Left lung (tissue), 10 donors: ENCODE results near the gene FGF9. TPM values are rescaled to one million over a fixed set of nuclear protein-coding genes. Genes with fewer than 3 reads are reported as not detected.
A peak's percentile ranks its signal among the peaks of the same experiment; 100 is the strongest.

Source experiments
- ATAC-seq: fragments of 200-7000 bp; cut with Tn5 transposase; one replicate; pipeline ENCODE4 v1.9.1; 2020; ENCODE audit warnings: moderate library complexity
- DNase-seq, 4 donors: peaks; one replicate each; pipeline ENCODE4 v3.0.0-alpha.2; 2013 to 2020
- H3K27ac ChIP-seq, 2 donors: fragments of 200-600 bp; sonication (generic) in 1 of 2; one replicate each; pipeline versions ENCODE4 v1.5.0 to v1.8.0; 2020 to 2021
- H3K27me3 ChIP-seq, 2 donors: fragments of 200-600 bp; sonication (generic) in 1 of 2; one replicate each; pipeline versions ENCODE4 v1.5.0 to v1.8.0; 2020 to 2021
- H3K36me3 ChIP-seq, 2 donors: fragments of 200-600 bp; sonication (generic) in 1 of 2; one replicate each; pipeline versions ENCODE4 v1.5.0 to v1.8.0; 2020 to 2021
- H3K4me1 ChIP-seq, 2 donors: fragments of 200-600 bp; one replicate each; pipeline ENCODE4 v1.8.0; 2021
- H3K4me3 ChIP-seq, 2 donors: fragments of 200-600 bp; sonication (generic) in 1 of 2; one replicate each; pipeline versions ENCODE4 v1.5.0 to v1.8.0; 2020 to 2021; ENCODE audit warnings: mild to moderate bottlenecking in 1 of 2
- H3K9me3 ChIP-seq, 2 donors: fragments of 200-600 bp; sonication (generic) in 1 of 2; one replicate each; pipeline versions ENCODE4 v1.5.0 to v1.8.0; 2020 to 2021
- intact Hi-C, 2 donors: fragments of 100-400 bp; cut with DNase I; formaldehyde crosslinking; loops; one replicate each; pipeline versions ENCODE4 v1.11.2 to v1.14.2; 2022
- polyA plus RNA-seq, 6 donors: library from polyadenylated mRNA; unstranded; fragments of 120-200 nt; gene quantifications; one replicate each; pipeline ENCODE4 v1.2.1, GENCODE V29; 2013; ENCODE audit not compliant: insufficient read length in 6 of 6
- total RNA-seq, 2 donors: library from RNA; stranded (reverse); fragmentation: NEBNext Ultra II Directional; extraction: Animal tissue kit (Norgen Biotek cat#: 25700); gene quantifications; one replicate each; pipeline ENCODE4 v1.2.1, GENCODE V29; 2021
- TF ChIP-seq, protein P1 (sequence below), 2 donors: fragments of 200-600 bp; sonication (generic) in 1 of 2; IDR thresholded peaks; one replicate each; pipeline versions ENCODE4 v1.5.0 to v1.8.0; 2021; ENCODE audit warnings: antibody characterized with exemption in 2 of 2
- donor health status: DM: no; HTN: yes; CAD: no.
- donor health status: DM: no; HTN: no; CAD: no.

FGF9 gene
- total and polyA plus RNA-seq, 8 donors, result 1.6 to 35.3 (median 20.0) TPM

DNA sequence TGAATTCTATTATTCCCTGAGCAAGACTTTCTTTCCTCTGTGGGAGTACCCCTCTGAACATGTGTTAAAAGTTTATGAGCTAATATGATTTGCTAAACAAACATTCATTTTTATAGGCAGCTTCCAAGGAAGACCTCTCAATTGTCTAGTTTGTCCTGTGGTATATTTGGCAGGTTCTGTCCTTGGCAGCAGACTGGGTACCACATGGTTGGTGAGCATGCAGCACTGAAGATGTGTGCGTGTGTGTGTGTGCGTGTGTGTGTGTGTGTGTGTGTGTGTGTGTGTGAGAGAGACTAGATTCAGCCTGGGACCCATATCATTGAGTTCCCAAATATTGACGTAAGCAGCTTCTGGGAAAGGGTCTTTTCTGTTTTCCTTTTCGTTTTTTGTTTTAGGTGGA is 24.0 kb downstream of the FGF9 start:
- Histone ChIP-seq H3K4me1 (peaks cover 2 to 4% of the 10 kb centered on the region in 2 donors), H3K27me3 (no peaks in the 10 kb centered on the region), H3K27ac (no peak overlapping the region), H3K9me3 (no peaks in the 10 kb centered on the region), H3K4me3 (no peak overlapping the region), H3K36me3 (no peaks in the 10 kb centered on the region)
- ATAC-seq (no peak), DNase-seq (no peak)
- TF ChIP-seq, protein P1, sequence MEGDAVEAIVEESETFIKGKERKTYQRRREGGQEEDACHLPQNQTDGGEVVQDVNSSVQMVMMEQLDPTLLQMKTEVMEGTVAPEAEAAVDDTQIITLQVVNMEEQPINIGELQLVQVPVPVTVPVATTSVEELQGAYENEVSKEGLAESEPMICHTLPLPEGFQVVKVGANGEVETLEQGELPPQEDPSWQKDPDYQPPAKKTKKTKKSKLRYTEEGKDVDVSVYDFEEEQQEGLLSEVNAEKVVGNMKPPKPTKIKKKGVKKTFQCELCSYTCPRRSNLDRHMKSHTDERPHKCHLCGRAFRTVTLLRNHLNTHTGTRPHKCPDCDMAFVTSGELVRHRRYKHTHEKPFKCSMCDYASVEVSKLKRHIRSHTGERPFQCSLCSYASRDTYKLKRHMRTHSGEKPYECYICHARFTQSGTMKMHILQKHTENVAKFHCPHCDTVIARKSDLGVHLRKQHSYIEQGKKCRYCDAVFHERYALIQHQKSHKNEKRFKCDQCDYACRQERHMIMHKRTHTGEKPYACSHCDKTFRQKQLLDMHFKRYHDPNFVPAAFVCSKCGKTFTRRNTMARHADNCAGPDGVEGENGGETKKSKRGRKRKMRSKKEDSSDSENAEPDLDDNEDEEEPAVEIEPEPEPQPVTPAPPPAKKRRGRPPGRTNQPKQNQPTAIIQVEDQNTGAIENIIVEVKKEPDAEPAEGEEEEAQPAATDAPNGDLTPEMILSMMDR (IDR thresholded peaks at IDR 0.05), result no peak
- intact Hi-C loops, result no loop called here

DNA sequence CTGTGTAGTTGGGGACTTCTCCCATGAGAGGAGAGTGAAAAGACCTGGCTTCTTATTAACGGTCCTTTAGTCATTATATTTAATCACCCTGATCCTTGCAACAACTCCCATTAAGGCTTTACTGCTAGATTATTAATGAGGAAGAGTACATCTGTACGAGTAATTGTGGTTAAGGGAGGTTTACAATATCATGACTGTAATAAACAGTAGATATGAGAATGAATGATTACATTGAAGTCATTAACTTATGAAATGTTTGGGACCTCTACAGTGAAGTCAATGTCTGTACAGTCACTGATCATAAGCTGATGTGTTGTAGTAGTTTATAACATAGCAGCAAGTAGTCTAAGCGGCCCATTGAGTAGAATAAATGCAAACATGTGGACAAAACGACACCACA is 24.7 kb downstream of the FGF9 start:
- intact Hi-C loops, result no loop called here
- Histone ChIP-seq H3K4me3 (no peak overlapping the region), H3K4me1 (peaks cover 2 to 4% of the 10 kb centered on the region in 2 donors), H3K9me3 (no peaks in the 10 kb centered on the region), H3K27ac (no peak overlapping the region), H3K27me3 (no peaks in the 10 kb centered on the region), H3K36me3 (no peaks in the 10 kb centered on the region)
- TF ChIP-seq, protein P1 (IDR thresholded peaks at IDR 0.05), result no peak
- no peak for ATAC-seq
- DNase-seq, result no peak

DNA sequence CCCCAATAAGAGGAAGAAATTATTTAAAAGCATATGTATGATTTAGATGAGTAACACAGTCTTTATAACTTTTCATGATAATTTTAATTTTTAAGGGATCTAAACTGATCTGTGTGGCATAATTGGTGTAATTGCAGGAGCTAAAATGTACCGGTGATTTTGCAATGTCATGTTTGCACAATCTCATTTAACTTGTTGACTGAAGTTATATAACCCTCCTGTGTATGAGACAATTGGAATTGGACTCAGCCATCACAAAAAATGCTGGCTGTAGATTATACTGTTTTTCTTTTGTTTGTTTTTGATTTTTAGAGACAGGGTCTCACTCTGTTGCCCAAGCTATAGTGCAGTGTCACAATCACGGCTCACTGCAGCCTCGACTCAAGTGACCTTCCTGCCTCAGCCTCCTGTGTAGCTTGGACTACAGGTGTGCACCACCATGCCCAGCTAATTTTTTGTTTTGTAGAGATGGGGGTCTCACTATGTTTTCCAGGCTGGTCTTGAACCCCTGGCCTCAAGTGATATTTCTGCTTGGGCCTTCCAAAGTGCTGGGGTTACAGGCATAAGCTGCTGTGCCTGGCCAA is 26.1 kb downstream of the FGF9 start:
- no peaks in the 10 kb centered on the region for H3K36me3 ChIP-seq
- H3K4me3 ChIP-seq, result no peak overlapping the region
- H3K9me3 ChIP-seq, result no peaks in the 10 kb centered on the region
- H3K27me3 ChIP-seq, result no peaks in the 10 kb centered on the region
- no peak overlapping the region for H3K27ac ChIP-seq
- peak; percentile 51 for ATAC-seq
- peaks cover 2 to 4% of the 10 kb centered on the region in 2 donors for H3K4me1 ChIP-seq
- DNase-seq, result no peak
- intact Hi-C loops, result no loop called here
- TF ChIP-seq, protein P1 (IDR thresholded peaks at IDR 0.05), result no peak

DNA sequence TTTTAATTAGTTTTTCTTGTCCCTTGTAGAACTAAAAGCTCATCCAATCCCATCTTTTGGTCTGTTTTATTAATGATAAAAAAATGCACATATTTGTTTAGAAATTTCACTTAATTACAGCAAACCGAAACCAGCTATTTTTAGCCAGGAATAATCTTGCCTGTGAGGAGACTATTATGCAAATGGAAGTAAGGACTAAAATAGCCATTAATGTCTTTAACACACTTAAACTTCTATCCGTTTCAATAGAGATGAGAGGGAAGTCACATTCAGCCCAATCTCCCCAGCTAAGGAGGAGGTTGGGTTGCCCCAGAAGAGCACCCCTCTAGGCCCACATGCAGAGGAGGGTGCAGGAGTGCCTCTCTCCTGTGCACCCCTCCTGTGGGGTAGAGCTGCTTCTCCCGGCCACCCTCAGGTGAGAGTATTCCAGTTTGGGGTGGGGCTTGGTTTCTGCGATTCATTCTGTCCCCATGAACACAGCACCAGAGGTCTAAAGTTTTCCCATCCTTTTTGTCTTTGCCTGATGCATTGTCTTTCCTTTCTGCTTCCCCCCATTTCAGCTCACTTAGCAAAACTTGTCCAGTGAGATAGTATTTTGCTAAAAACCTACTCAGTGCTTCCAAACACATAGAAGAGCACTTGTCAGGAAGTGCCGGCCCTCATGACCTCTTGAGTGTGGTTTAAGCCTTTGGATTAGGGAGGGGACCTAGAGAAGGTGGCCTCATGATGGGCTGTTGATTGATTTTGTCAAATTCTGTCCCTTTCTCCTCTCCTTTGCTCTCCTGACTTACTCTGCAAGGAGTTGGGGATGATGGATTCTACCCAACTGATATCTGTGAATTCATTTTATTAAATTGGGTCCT is 28.2 kb downstream of the FGF9 start:
- TF ChIP-seq, protein P1 (IDR thresholded peaks at IDR 0.05), result no peak
- no peaks in the 10 kb centered on the region for H3K9me3 ChIP-seq
- intact Hi-C loops, result no loop called here
- no peak overlapping the region for H3K27ac ChIP-seq
- DNase-seq (peak in 1 of 4 donors; percentile 39), ATAC-seq (peak; percentile 84)
- no peak overlapping the region for H3K4me3 ChIP-seq
- H3K4me1 ChIP-seq, result peaks cover 2 to 4% of the 10 kb centered on the region in 2 donors
- no peaks in the 10 kb centered on the region for H3K36me3 ChIP-seq
- no peaks in the 10 kb centered on the region for H3K27me3 ChIP-seq

DNA sequence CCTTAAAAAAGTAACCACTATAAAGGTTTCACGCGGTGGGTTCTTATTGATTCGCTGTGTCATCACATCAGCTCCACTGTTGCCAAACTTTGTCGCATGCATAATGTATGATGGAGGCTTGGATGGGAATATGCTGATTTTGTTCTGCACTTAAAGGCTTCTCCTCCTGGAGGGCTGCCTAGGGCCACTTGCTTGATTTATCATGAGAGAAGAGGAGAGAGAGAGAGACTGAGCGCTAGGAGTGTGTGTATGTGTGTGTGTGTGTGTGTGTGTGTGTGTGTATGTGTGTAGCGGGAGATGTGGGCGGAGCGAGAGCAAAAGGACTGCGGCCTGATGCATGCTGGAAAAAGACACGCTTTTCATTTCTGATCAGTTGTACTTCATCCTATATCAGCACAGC is 30.6 kb downstream of the FGF9 start:
- no peak for DNase-seq

More for the DNA sequence above, 30.6 kb downstream of the FGF9 start:
- Histone ChIP-seq H3K4me3 (no peak overlapping the region), H3K27ac (no peak overlapping the region), H3K9me3 (no peaks in the 10 kb centered on the region), H3K4me1 (peaks cover 2 to 4% of the 10 kb centered on the region in 2 donors), H3K36me3 (no peaks in the 10 kb centered on the region), H3K27me3 (peaks cover 0 to under 1% of the 10 kb centered on the region in 2 donors)
- no peak for ATAC-seq
- intact Hi-C loops, result no loop called here
- TF ChIP-seq, protein P1 (IDR thresholded peaks at IDR 0.05), result no peak
